ENCODE data around the gene LTA4H.

The LTA4H gene

GRCh38 chr12:95986635-95987570 is 48.5 kb downstream of the LTA4H start:
- TF ChIP-seq Cebpa-rat (IDR thresholded peaks at IDR 0.05) = no peak
- H3K9ac ChIP-seq = no peak overlapping the region
- H3K9me3 ChIP-seq (replicated peaks in 1 of 11) = no peaks in the 10 kb centered on the region
- H3K36me3 ChIP-seq = peaks cover 0 to 24% (median 0%) of the 10 kb centered on the region in 11 experiments; a peak in 5 of 22 replicates
- H3K4me2 ChIP-seq = no peak overlapping the region
- H3K27ac ChIP-seq = no peak overlapping the region
- peaks cover 16 to 26% (median 23%) of the 10 kb centered on the region in 10 experiments for H3K4me1 ChIP-seq
- no peaks in the 10 kb centered on the region for H4K20me1 ChIP-seq
- H3K4me3 ChIP-seq = no peak overlapping the region
- no peaks in the 10 kb centered on the region for H3K27me3 ChIP-seq

DNA sequence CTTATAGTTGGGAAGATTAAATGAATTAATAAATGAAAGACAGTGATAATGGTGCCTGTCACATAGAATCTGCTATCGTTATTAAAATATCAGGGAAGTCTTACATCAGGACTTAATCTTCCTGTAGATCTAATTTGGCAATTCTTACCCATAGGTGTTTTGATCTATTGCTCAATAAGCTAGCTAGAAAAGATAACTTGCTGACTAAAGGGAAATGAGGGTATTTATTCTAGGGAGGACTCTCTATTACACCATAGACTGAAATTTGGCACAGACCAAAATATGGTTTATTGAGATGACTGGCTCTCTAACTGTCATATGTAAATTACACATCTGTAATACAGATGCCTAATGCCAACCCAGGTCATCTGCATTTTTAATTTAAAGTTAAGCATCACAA is 50.7 kb downstream of the LTA4H start:
- peaks cover 0 to 28% (median 0%) of the 10 kb centered on the region in 11 experiments; a peak in 4 of 22 replicates for H3K36me3 ChIP-seq
- H3K9me3 ChIP-seq (replicated peaks in 1 of 11) = no peaks in the 10 kb centered on the region
- H3K9ac ChIP-seq = no peak overlapping the region
- peaks cover 11 to 18% (median 17%) of the 10 kb centered on the region in 10 experiments for H3K4me1 ChIP-seq
- no peaks in the 10 kb centered on the region for H3K27me3 ChIP-seq
- H4K20me1 ChIP-seq = no peaks in the 10 kb centered on the region
- no peak overlapping the region for H3K4me2 ChIP-seq
- no peak overlapping the region for H3K27ac ChIP-seq
- no peak for TF ChIP-seq Cebpa-rat (IDR thresholded peaks at IDR 0.05)
- H3K4me3 ChIP-seq = no peak overlapping the region

GRCh38 chr12:95982602-95983001 is 52.8 kb downstream of the LTA4H start:
- no peaks in the 10 kb centered on the region for H3K4me1 ChIP-seq
- H3K4me2 ChIP-seq = no peak overlapping the region
- no peak overlapping the region for H3K9ac ChIP-seq
- no peak overlapping the region for H3K27ac ChIP-seq
- no peaks in the 10 kb centered on the region for H3K27me3 ChIP-seq
- no peak overlapping the region for H3K4me3 ChIP-seq
- H4K20me1 ChIP-seq = no peaks in the 10 kb centered on the region
- no peaks in the 10 kb centered on the region for H3K9me3 ChIP-seq (replicated peaks in 1 of 11)
- H3K36me3 ChIP-seq = peaks cover 0 to 36% (median 0%) of the 10 kb centered on the region in 11 experiments; a peak in 4 of 22 replicates
- TF ChIP-seq Cebpa-rat (IDR thresholded peaks at IDR 0.05) = no peak

- H3K27me3 ChIP-seq = no peaks in the 10 kb centered on the region
- no peaks in the 10 kb centered on the region for H3K4me1 ChIP-seq
- no peak overlapping the region for H3K4me2 ChIP-seq
- H3K4me3 ChIP-seq = no peak overlapping the region
- H3K36me3 ChIP-seq = peaks cover 0 to 53% (median 0%) of the 10 kb centered on the region in 11 experiments; a peak in 6 of 22 replicates
- no peak overlapping the region for H3K27ac ChIP-seq
- TF ChIP-seq Cebpa-rat (IDR thresholded peaks at IDR 0.05) = no peak
- H3K9ac ChIP-seq = no peak overlapping the region
- H3K9me3 ChIP-seq (replicated peaks in 1 of 11) = no peaks in the 10 kb centered on the region
- H4K20me1 ChIP-seq = no peaks in the 10 kb centered on the region
Observed at GRCh38 chr12:95980437-95980836, 55.0 kb downstream of the LTA4H start.

DNA sequence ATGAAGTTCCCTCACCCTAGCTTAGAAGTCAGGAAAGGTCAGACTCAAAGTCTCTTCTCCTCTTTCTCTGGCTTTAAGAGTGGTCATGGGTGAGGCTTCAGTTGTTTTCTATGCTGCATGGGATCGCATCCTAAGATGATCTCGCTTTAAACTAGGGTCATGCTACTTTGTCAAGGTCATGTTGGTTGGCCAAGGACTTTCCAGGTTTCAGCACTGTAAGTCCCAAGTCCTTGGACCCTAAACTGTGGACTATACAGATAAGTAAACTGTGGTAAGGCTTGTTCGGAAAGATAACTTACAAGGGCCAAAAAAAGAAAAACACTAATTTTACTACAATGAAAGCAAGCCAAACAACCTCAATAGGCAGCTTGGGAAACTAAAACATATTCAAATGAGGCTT is 56.6 kb downstream of the LTA4H start:
- Histone ChIP-seq H3K4me1 (no peaks in the 10 kb centered on the region), H3K36me3 (peaks cover 0 to 61% (median 0%) of the 10 kb centered on the region in 11 experiments; a peak in 8 of 22 replicates), H4K20me1 (no peaks in the 10 kb centered on the region), H3K27ac (no peak overlapping the region), H3K9me3 (replicated peaks in 1 of 11) (no peaks in the 10 kb centered on the region), H3K9ac (no peak overlapping the region), H3K4me2 (no peak overlapping the region), H3K4me3 (no peak overlapping the region), H3K27me3 (no peaks in the 10 kb centered on the region)
- TF ChIP-seq Cebpa-rat (IDR thresholded peaks at IDR 0.05) = no peak

DNA sequence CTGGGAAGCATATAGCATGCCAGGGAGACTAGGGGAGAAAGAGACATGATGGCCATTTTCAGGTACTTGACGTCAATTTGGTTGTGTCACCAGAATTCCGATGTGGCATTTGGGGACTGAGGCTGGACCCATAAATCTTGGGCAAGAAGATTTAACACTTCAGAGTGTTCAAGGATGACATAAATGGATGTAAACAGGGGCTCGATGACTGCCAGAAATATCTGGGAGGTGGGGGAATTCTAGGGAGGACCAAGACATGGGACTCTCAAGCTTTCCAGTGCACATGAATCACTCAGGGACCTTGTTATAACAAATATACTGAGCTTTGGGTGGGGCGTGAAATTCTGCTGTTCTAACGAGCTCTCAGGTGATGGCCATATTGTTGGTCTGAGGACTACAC is 57.0 kb downstream of the LTA4H start:
- no peak for TF ChIP-seq Cebpa-rat (IDR thresholded peaks at IDR 0.05)
- no peaks in the 10 kb centered on the region for H3K9me3 ChIP-seq (replicated peaks in 1 of 11)
- no peak overlapping the region for H3K4me2 ChIP-seq
- no peak overlapping the region for H3K27ac ChIP-seq
- H3K9ac ChIP-seq = no peak overlapping the region
- H3K4me1 ChIP-seq = no peaks in the 10 kb centered on the region; a peak in 1 of 20 replicates
- no peaks in the 10 kb centered on the region for H3K27me3 ChIP-seq
- no peaks in the 10 kb centered on the region for H4K20me1 ChIP-seq
- no peak overlapping the region for H3K4me3 ChIP-seq
- peaks cover 0 to 58% (median 0%) of the 10 kb centered on the region in 11 experiments; a peak in 8 of 22 replicates for H3K36me3 ChIP-seq

- TF ChIP-seq Cebpa-rat (IDR thresholded peaks at IDR 0.05) = no peak
- peaks cover 0 to 53% (median 0%) of the 10 kb centered on the region in 11 experiments; a peak in 6 of 22 replicates for H3K36me3 ChIP-seq
- H3K27me3 ChIP-seq = no peaks in the 10 kb centered on the region
- no peaks in the 10 kb centered on the region for H3K9me3 ChIP-seq (replicated peaks in 1 of 11)
- H3K4me2 ChIP-seq = no peak overlapping the region
- H3K9ac ChIP-seq = no peak overlapping the region
- H3K4me3 ChIP-seq = no peak overlapping the region
- no peak overlapping the region for H3K27ac ChIP-seq
- H3K4me1 ChIP-seq = no peaks in the 10 kb centered on the region; a peak in 1 of 20 replicates
- no peaks in the 10 kb centered on the region for H4K20me1 ChIP-seq
Observed at GRCh38 chr12:95977764-95978305, 57.6 kb downstream of the LTA4H start.

DNA sequence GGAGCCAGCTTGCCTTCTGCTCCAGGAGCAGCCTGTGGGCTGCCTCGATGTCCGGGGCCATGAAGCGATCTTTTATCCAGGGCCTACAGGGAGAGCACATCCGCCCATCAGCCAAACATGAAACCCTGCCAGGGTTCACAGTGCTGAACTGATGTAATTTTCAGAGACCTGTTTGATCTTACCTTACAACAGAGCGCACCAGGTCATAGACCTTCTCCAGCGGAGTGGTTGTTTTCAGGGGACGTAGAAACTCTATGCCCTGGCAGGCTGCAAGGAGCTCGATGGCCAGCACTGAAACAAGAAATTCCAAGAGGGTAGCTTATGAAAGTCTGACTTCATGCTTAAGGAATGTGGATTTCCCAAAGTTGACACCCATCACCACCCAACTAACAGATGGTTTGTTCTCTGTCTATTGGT is 59.0 kb downstream of the LTA4H start:
- no peak overlapping the region for H3K27ac ChIP-seq
- H3K9me3 ChIP-seq (replicated peaks in 1 of 11) = no peaks in the 10 kb centered on the region
- no peak overlapping the region for H3K9ac ChIP-seq

DNA sequence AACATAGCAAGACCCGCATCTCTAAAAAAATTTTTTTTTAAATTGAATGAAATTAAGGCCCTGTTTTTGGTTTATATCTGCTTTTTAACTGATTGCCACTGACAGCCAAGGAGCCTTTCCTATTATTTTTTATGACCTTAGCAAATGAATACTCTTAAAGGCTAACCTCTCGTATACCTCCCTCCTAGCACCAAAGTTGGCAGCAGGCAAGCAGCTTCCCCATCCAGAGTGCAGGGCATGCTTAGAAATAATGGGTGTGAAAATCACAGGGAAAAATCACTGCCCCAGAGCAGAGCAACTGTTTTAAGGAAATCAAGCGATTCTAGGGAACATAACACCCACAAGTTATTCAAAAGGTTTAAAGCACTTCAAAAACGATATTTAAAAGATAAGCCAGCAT is 59.9 kb downstream of the LTA4H start:
- no peak overlapping the region for H3K4me2 ChIP-seq
- H3K36me3 ChIP-seq = peaks cover 0 to 41% (median 0%) of the 10 kb centered on the region in 11 experiments; a peak in 6 of 22 replicates
- no peak overlapping the region for H3K4me3 ChIP-seq
- no peaks in the 10 kb centered on the region; a peak in 1 of 20 replicates for H3K4me1 ChIP-seq
- peaks cover 0 to 5% (median 0%) of the 10 kb centered on the region in 11 experiments; a peak in 2 of 22 replicates for H3K9me3 ChIP-seq (replicated peaks in 1 of 11)
- no peaks in the 10 kb centered on the region for H3K27me3 ChIP-seq
- H4K20me1 ChIP-seq = no peaks in the 10 kb centered on the region
- TF ChIP-seq Cebpa-rat (IDR thresholded peaks at IDR 0.05) = no peak
- H3K9ac ChIP-seq = no peak overlapping the region
- no peak overlapping the region for H3K27ac ChIP-seq

More for the DNA sequence above, 59.0 kb downstream of the LTA4H start:
- Histone ChIP-seq H3K36me3 (peaks cover 0 to 46% (median 0%) of the 10 kb centered on the region in 11 experiments; a peak in 6 of 22 replicates), H4K20me1 (no peaks in the 10 kb centered on the region), H3K4me1 (no peaks in the 10 kb centered on the region; a peak in 1 of 20 replicates), H3K27me3 (no peaks in the 10 kb centered on the region), H3K4me2 (no peak overlapping the region), H3K4me3 (no peak overlapping the region)
- TF ChIP-seq Cebpa-rat (IDR thresholded peaks at IDR 0.05) = no peak
